ENCODE data around the gene LRRC56.

LRRC56 gene

GRCh38 chr11:561148-562003 is 24.0 kb downstream of the LRRC56 start:
- H3K27me3 ChIP-seq (ENCODE audit: control insufficient read depth, insufficient read depth, low read length) = peaks cover 14% of the 10 kb centered on the region
- H3K4me3 ChIP-seq (ENCODE audit: low read depth, low read length) = peak overlapping the region; percentile 50
- H3K36me3 ChIP-seq (ENCODE audit: control insufficient read depth, insufficient read depth, low read length) = peaks cover 23% of the 10 kb centered on the region
- peaks cover 9% of the 10 kb centered on the region for H3K4me1 ChIP-seq (ENCODE audit: control insufficient read depth, insufficient read depth, low read length)
- H3K9me3 ChIP-seq (ENCODE audit: control insufficient read depth, insufficient read depth, low read length) = no peaks in the 10 kb centered on the region
- peak overlapping the region; percentile 79 for H3K9ac ChIP-seq (ENCODE audit: low read depth, low read length)

GRCh38 chr11:562046-562645 is 24.8 kb downstream of the LRRC56 start:
- H3K27me3 ChIP-seq (ENCODE audit: control insufficient read depth, insufficient read depth, low read length) = peaks cover 6% of the 10 kb centered on the region
- no peaks in the 10 kb centered on the region for H3K9me3 ChIP-seq (ENCODE audit: control insufficient read depth, insufficient read depth, low read length)
- peaks cover 9% of the 10 kb centered on the region for H3K4me1 ChIP-seq (ENCODE audit: control insufficient read depth, insufficient read depth, low read length)
- H3K9ac ChIP-seq (ENCODE audit: low read depth, low read length) = no peak overlapping the region
- H3K36me3 ChIP-seq (ENCODE audit: control insufficient read depth, insufficient read depth, low read length) = peaks cover 23% of the 10 kb centered on the region
- H3K4me3 ChIP-seq (ENCODE audit: low read depth, low read length) = peak overlapping the region; percentile 50

- Histone ChIP-seq H3K9me3 (ENCODE audit: control insufficient read depth, insufficient read depth, low read length) (no peaks in the 10 kb centered on the region), H3K36me3 (ENCODE audit: control insufficient read depth, insufficient read depth, low read length) (peaks cover 23% of the 10 kb centered on the region), H3K4me3 (ENCODE audit: low read depth, low read length) (no peak overlapping the region), H3K27me3 (ENCODE audit: control insufficient read depth, insufficient read depth, low read length) (no peaks in the 10 kb centered on the region), H3K9ac (ENCODE audit: low read depth, low read length) (no peak overlapping the region), H3K4me1 (ENCODE audit: control insufficient read depth, insufficient read depth, low read length) (peaks cover 10% of the 10 kb centered on the region)
Observed at GRCh38 chr11:563066-563811, 25.9 kb downstream of the LRRC56 start.

- Histone ChIP-seq H3K9me3 (ENCODE audit: control insufficient read depth, insufficient read depth, low read length) (no peaks in the 10 kb centered on the region), H3K4me3 (ENCODE audit: low read depth, low read length) (no peak overlapping the region), H3K4me1 (ENCODE audit: control insufficient read depth, insufficient read depth, low read length) (peaks cover 10% of the 10 kb centered on the region), H3K27me3 (ENCODE audit: control insufficient read depth, insufficient read depth, low read length) (no peaks in the 10 kb centered on the region), H3K9ac (ENCODE audit: low read depth, low read length) (no peak overlapping the region), H3K36me3 (ENCODE audit: control insufficient read depth, insufficient read depth, low read length) (peaks cover 23% of the 10 kb centered on the region)
Observed at GRCh38 chr11:563812-564578, 26.7 kb downstream of the LRRC56 start.

GRCh38 chr11:565921-566509 is 28.7 kb downstream of the LRRC56 start:
- Histone ChIP-seq H3K27me3 (ENCODE audit: control insufficient read depth, insufficient read depth, low read length) (peaks cover 3% of the 10 kb centered on the region), H3K9me3 (ENCODE audit: control insufficient read depth, insufficient read depth, low read length) (no peaks in the 10 kb centered on the region), H3K4me1 (ENCODE audit: control insufficient read depth, insufficient read depth, low read length) (peaks cover 11% of the 10 kb centered on the region), H3K36me3 (ENCODE audit: control insufficient read depth, insufficient read depth, low read length) (peaks cover 23% of the 10 kb centered on the region), H3K9ac (ENCODE audit: low read depth, low read length) (no peak overlapping the region), H3K4me3 (ENCODE audit: low read depth, low read length) (no peak overlapping the region)

- H3K27me3 ChIP-seq (ENCODE audit: control insufficient read depth, insufficient read depth, low read length) = peaks cover 3% of the 10 kb centered on the region
- H3K36me3 ChIP-seq (ENCODE audit: control insufficient read depth, insufficient read depth, low read length) = peaks cover 21% of the 10 kb centered on the region
- no peak overlapping the region for H3K9ac ChIP-seq (ENCODE audit: low read depth, low read length)
- H3K9me3 ChIP-seq (ENCODE audit: control insufficient read depth, insufficient read depth, low read length) = no peaks in the 10 kb centered on the region
- peaks cover 15% of the 10 kb centered on the region for H3K4me1 ChIP-seq (ENCODE audit: control insufficient read depth, insufficient read depth, low read length)
- peak overlapping the region; percentile 58 for H3K4me3 ChIP-seq (ENCODE audit: low read depth, low read length)
Observed at GRCh38 chr11:567011-567628, 29.8 kb downstream of the LRRC56 start.

GRCh38 chr11:567629-568292 is 30.4 kb downstream of the LRRC56 start:
- Histone ChIP-seq H3K9me3 (ENCODE audit: control insufficient read depth, insufficient read depth, low read length) (no peaks in the 10 kb centered on the region), H3K4me3 (ENCODE audit: low read depth, low read length) (peak overlapping the region; percentile 58), H3K27me3 (ENCODE audit: control insufficient read depth, insufficient read depth, low read length) (peaks cover 3% of the 10 kb centered on the region), H3K4me1 (ENCODE audit: control insufficient read depth, insufficient read depth, low read length) (peaks cover 15% of the 10 kb centered on the region), H3K9ac (ENCODE audit: low read depth, low read length) (no peak overlapping the region), H3K36me3 (ENCODE audit: control insufficient read depth, insufficient read depth, low read length) (peaks cover 14% of the 10 kb centered on the region)

- Histone ChIP-seq H3K36me3 (ENCODE audit: control insufficient read depth, insufficient read depth, low read length) (peaks cover 7% of the 10 kb centered on the region), H3K4me3 (ENCODE audit: low read depth, low read length) (peak overlapping the region; percentile 59), H3K27me3 (ENCODE audit: control insufficient read depth, insufficient read depth, low read length) (peaks cover 3% of the 10 kb centered on the region), H3K9ac (ENCODE audit: low read depth, low read length) (peak overlapping the region; percentile 60), H3K4me1 (ENCODE audit: control insufficient read depth, insufficient read depth, low read length) (peaks cover 15% of the 10 kb centered on the region), H3K9me3 (ENCODE audit: control insufficient read depth, insufficient read depth, low read length) (no peaks in the 10 kb centered on the region)
Observed at GRCh38 chr11:568306-569157, 31.2 kb downstream of the LRRC56 start.

- H3K36me3 ChIP-seq (ENCODE audit: control insufficient read depth, insufficient read depth, low read length) = peaks cover 1% of the 10 kb centered on the region
- H3K9ac ChIP-seq (ENCODE audit: low read depth, low read length) = peak overlapping the region; percentile 60
- H3K9me3 ChIP-seq (ENCODE audit: control insufficient read depth, insufficient read depth, low read length) = no peaks in the 10 kb centered on the region
- H3K27me3 ChIP-seq (ENCODE audit: control insufficient read depth, insufficient read depth, low read length) = peaks cover 3% of the 10 kb centered on the region
- H3K4me1 ChIP-seq (ENCODE audit: control insufficient read depth, insufficient read depth, low read length) = peaks cover 15% of the 10 kb centered on the region
- peak overlapping the region; percentile 59 for H3K4me3 ChIP-seq (ENCODE audit: low read depth, low read length)
Observed at GRCh38 chr11:569158-569885, 32.0 kb downstream of the LRRC56 start.
